Peyer's patch (tissue), 4 donors: ENCODE results near the gene KCNE2.

Experiments
- CTCF ChIP-seq, 6 experiments: fragments of 450-650 bp in 4 of 6; fragments of 200-600 bp in 2 of 6; sonication (generic) in 1 of 6; IDR thresholded peaks; one replicate each; pipeline ENCODE4 v1.5.1; 2017 to 2019; ENCODE audit warnings: antibody characterized with exemption in 6 of 6, mild to moderate bottlenecking in 3 of 6, moderate library complexity in 1 of 6
- POLR2A ChIP-seq, 2 donors: fragments of 450-650 bp; IDR thresholded peaks; one replicate each; pipeline ENCODE4 v1.5.1; 2017; ENCODE audit warnings: antibody characterized with exemption in 2 of 2, mild to moderate bottlenecking in 2 of 2, moderate library complexity in 2 of 2

DNA sequence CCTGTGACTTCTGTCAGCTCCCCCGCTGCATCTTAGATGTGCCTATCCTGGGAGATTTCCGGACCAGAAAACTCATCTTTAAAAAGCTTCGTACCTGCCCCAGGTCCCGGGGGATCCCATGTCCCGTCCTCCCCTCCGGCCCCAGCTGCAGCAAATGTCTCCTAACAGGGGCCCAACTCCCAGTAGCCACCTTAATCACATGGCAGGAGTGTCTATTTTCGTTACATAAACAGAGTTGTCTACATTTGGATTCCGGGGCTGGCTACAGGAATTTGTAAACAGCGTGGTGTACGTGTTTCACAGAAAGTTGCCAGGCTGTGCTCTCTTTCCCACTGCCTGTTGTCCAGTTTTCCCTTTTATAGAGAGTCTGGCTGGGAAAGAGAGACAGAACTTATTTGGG is 17.9 kb upstream of the KCNE2 start:
- TF ChIP-seq CTCF (IDR thresholded peaks at IDR 0.05) (no peak), POLR2A (IDR thresholded peaks at IDR 0.05) (no peak)
